Pons (tissue), 1 donor: ENCODE data around the gene RNF111.
A peak's percentile ranks its signal among the peaks of the same experiment; 100 is the strongest.

Experiments used
- DNase-seq: peaks from one replicate; pipeline ENCODE4 v3.0.0-alpha.2; 2016; ENCODE audit warnings: low spot score

Gene RNF111

GRCh38 chr15:58987491-58988005 is at the start of gene RNF111:
RNF111 (plus strand) TSS chr15:58987663; CDS start chr15:59030823, 43,160 bp downstream.
- peak; percentile 96 for DNase-seq

GRCh38 chr15:58947179-58947578 is 40.3 kb upstream of the RNF111 start:
- no peak for DNase-seq

- DNase-seq: no peak
These were observed 36.0 kb upstream of the RNF111 start for GRCh38 chr15:58951388-58952007.

GRCh38 chr15:58952751-58953150 is 34.7 kb upstream of the RNF111 start:
- no peak for DNase-seq

- DNase-seq: peak; percentile 69
These were observed 30.1 kb upstream of the RNF111 start for GRCh38 chr15:58957101-58957973.

GRCh38 chr15:58958811-58959210 is 28.7 kb upstream of the RNF111 start:
- DNase-seq: no peak

- no peak for DNase-seq
These were observed 25.3 kb upstream of the RNF111 start for GRCh38 chr15:58962136-58962535.

GRCh38 chr15:58962662-58963565 is 24.5 kb upstream of the RNF111 start:
- no peak for DNase-seq

GRCh38 chr15:58966698-58967097 is 20.8 kb upstream of the RNF111 start:
- DNase-seq: no peak

- DNase-seq: no peak
These were observed 20.0 kb upstream of the RNF111 start for GRCh38 chr15:58967479-58967878.

GRCh38 chr15:58977887-58978286 is 9.6 kb upstream of the RNF111 start:
- no peak for DNase-seq

- peak; percentile 63 for DNase-seq
These were observed 7.0 kb upstream of the RNF111 start for GRCh38 chr15:58980351-58980939.

GRCh38 chr15:58981808-58982475 is 5.5 kb upstream of the RNF111 start:
- no peak for DNase-seq

GRCh38 chr15:58983261-58983660 is 4.2 kb upstream of the RNF111 start:
- DNase-seq: no peak

GRCh38 chr15:58985443-58985842 is 2.0 kb upstream of the RNF111 start:
- DNase-seq: no peak

GRCh38 chr15:58987036-58987435 is 427 bp upstream of the RNF111 start:
- no peak for DNase-seq

- peak; percentile 49 for DNase-seq
These were observed 733 bp downstream of the RNF111 start for GRCh38 chr15:58988006-58988785.

GRCh38 chr15:58992181-58992580 is 4.7 kb downstream of the RNF111 start:
- DNase-seq: no peak

- DNase-seq: no peak
These were observed 7.5 kb downstream of the RNF111 start for GRCh38 chr15:58994906-58995453.

- DNase-seq: no peak
These were observed 12.2 kb downstream of the RNF111 start for GRCh38 chr15:58999694-59000093.
